GM12801 (cell line): Measurements from ENCODE around the gene MTHFD1L.

Experiments
- TF ChIP-seq, protein P1 (sequence below): IDR thresholded peaks from one replicate; pipeline ENCODE4 v1.5.1; 2011; ENCODE audit warnings: control low read depth; ENCODE audit not compliant: insufficient read length; ENCODE audit errors: extremely low read depth

The MTHFD1L gene

DNA sequence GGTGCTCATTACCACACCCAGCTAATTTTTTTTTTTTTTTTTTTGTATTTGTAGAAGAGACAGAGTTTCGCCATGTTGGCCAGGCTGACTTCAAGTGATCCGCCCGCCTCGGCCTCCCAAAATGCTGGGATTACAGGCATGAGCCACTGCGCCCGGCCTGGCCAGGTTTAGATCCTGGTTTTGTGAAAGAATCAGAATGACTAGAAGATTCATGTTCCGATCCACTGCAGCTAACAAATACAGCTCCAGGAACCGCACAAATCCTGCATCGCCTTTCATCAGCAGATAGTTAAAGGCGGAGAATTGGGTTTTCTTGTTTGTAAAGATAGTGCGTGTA, 223.1 kb downstream of the MTHFD1L start:
- TF ChIP-seq, protein P1, sequence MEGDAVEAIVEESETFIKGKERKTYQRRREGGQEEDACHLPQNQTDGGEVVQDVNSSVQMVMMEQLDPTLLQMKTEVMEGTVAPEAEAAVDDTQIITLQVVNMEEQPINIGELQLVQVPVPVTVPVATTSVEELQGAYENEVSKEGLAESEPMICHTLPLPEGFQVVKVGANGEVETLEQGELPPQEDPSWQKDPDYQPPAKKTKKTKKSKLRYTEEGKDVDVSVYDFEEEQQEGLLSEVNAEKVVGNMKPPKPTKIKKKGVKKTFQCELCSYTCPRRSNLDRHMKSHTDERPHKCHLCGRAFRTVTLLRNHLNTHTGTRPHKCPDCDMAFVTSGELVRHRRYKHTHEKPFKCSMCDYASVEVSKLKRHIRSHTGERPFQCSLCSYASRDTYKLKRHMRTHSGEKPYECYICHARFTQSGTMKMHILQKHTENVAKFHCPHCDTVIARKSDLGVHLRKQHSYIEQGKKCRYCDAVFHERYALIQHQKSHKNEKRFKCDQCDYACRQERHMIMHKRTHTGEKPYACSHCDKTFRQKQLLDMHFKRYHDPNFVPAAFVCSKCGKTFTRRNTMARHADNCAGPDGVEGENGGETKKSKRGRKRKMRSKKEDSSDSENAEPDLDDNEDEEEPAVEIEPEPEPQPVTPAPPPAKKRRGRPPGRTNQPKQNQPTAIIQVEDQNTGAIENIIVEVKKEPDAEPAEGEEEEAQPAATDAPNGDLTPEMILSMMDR: no peak

DNA sequence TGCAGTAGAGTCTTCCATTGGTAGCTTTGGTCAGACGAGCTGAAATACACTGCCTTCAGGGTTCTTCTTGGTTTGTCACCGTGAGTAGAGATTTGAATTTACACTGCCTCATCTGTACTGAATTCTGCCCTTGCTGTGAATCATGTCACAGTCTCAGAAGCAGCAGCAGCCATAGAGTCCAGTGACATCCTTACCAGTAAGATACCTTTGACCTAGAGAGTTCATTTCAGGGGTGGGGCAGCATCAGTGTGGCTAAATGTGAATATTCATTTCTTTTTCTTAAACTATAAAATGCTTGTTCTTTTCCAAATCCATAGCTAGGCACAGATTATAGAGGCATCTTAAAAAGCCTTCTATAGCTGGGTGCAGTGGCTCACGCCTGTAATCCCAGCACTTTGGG, 223.5 kb downstream of the MTHFD1L start:
- TF ChIP-seq, protein P1: no peak

DNA sequence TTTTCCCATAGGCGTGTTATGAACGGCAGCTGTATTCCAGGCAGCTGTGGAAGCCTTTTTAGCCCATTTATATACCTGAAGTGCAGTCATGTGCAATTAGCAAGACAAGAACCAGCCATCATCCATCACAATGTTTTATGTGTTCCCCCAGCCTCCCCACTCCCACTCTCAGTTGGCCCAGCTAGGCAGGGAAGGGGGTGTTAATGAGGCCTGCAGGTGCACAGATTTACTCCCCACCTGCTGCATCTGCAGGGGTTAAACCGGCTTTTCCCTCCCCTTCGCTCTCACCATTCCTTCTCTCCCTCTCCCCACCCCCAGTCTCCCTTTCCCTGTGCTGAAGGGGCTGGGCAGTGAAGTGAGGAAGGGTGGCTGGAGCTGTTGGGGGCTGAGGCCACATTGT, 224.5 kb downstream of the MTHFD1L start:
- TF ChIP-seq, protein P1: no peak

DNA sequence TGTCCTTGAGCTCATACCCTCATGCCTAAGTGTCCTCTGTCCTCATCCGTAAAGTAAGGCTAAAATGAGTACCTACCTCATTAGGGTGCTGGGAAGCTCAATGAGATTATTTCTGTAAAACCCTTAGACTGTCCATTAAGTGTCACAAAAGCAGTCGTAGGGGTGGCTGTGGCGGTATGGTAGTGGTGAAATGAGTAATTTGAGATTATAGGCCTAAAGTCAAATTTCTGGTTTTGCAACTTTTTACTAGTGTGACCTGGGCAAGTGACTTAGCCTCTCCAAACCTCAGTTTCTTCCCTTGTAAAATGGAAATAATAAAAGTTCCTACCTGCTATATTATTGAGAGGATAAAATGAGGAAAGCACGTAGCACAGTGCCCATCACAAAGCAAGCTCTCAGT, 226.1 kb downstream of the MTHFD1L start:
- TF ChIP-seq, protein P1: no peak

DNA sequence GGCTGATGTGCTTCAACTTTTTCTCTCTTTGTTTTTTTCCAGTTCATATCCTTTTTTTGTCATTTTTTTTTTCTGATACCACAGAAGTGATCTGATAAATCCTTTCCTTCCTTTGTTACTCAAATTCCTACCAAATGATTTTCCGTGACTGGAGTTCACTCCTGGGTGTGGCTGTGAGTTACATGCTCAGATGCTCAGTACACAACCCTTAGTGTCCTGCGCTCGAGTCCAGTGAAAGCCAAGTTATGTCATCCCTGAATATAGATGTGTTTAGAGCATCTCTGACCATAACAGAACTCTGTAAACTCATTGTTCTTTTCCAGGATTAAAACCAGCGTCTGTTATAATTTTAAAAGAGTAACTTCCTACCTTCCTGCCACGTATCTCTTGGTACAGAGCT, 227.1 kb downstream of the MTHFD1L start:
- TF ChIP-seq, protein P1: no peak

DNA sequence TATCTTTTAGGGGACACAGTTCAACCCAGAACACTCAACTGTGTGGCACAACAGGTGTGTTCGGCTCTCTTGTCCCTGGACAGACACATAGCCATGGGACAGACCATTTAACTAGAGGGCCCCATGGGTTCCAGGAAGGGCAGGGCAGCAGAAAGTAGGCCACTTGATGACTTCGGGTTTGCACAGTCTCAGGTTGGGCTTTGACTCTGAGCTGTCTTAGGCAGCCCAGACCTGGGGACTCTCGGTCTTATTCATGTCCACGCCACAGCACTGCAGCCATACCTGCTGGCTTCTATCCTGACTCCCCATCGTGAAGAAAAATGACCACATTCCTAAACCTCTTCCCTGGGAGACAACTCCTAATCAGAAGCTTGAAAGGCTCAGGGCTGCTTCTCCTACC, 228.2 kb downstream of the MTHFD1L start:
- TF ChIP-seq, protein P1: no peak

DNA sequence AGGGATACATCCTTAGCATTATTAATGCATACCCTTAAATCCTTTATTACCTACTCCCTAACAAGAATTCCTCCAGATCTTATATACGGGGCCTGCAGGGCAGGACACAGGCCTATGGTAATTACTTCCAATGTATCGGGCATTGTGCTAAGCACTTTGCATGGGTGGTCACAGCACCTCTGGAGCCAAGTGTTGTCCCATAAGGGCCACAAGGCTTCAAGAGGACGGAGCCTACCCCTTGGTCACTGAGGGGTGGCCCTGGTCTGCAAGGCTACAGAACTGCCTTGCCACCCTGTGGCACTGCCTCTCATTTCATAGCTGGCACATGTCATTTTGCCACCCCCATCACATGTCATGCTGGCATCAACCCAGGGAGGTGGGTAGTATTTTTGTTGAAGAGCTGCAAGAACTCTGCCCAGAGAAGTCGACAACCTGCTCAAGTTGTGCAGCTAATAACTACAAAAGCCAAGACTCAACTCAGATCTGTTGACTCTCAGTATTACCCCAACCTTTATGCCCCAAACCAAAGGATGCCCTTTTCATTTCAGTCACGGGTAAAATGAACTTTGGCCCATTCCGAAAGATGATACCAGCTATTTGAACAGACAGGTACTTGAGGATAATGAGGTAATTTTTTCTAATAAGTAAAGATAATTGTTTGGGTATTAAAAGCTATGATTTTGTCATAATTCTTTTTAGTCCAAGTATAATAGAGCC, 230.2 kb downstream of the MTHFD1L start:
- TF ChIP-seq, protein P1: no peak
